ENCODE data around the gene ANKS4B. TPM values are rescaled to one million over a fixed set of nuclear protein-coding genes. Genes with fewer than 3 reads are reported as not detected.

Gene ANKS4B
- total and polyA plus RNA-seq, 2 experiments from 2014 or later: 0.07 TPM; not detected in 1

GRCh38 chr16:21192991-21193390 lies 40.5 kb upstream of the ANKS4B start:
- TF ChIP-seq EZH2phosphoT487 (IDR thresholded peaks at IDR 0.05; ENCODE audit: unreplicated experiment) (no peak), ZNF462 (CRISPR knock-in tag; IDR thresholded peaks at IDR 0.05) (no peak), JUNB (IDR thresholded peaks at IDR 0.05; ENCODE audit: unreplicated experiment) (no peak), NANOG (IDR thresholded peaks at IDR 0.05; ENCODE audit: borderline replicate concordance) (no peak), ZNF114 (CRISPR knock-in tag; IDR thresholded peaks at IDR 0.05) (no peak), ETS1 (IDR thresholded peaks at IDR 0.05) (no peak), CREB1 (CRISPR knock-in tag; IDR thresholded peaks at IDR 0.05; ENCODE audit: low read depth) (no peak), POLR2AphosphoS5 (IDR thresholded peaks at IDR 0.05; ENCODE audit: low read depth) (no peak), STAT1 (IDR thresholded peaks at IDR 0.05; ENCODE audit: unreplicated experiment) (no peak), CTCF (conservative IDR thresholded peaks at IDR 0.05; ENCODE audit: low read depth in 2 of 2) (no peak), ZNF331 (CRISPR knock-in tag; IDR thresholded peaks at IDR 0.05; ENCODE audit: low read depth) (no peak), REST (IDR thresholded peaks at IDR 0.05; ENCODE audit: unreplicated experiment) (no peak), EZH2 (IDR thresholded peaks at IDR 0.05; ENCODE audit: low read depth, unreplicated experiment) (no peak)
- no peaks in the 10 kb centered on the region for H3K9me3 Mint-ChIP-seq
- no peaks in the 10 kb centered on the region for H3K36me3 Mint-ChIP-seq (ENCODE audit: low read depth)
- H3K79me2 ChIP-seq (replicated peaks; ENCODE audit: insufficient read depth): no peaks in the 10 kb centered on the region
- no peaks in the 10 kb centered on the region for H3K27me3 ChIP-seq (ENCODE audit: insufficient read depth)
- H3K27me3 Mint-ChIP-seq (ENCODE audit: insufficient read depth, low read depth, poor library complexity): peaks cover 2% of the 10 kb centered on the region
- DNase-seq (ENCODE audit: low spot score): no peak
- no peak overlapping the region for H3K4me2 ChIP-seq
- H2AFZ ChIP-seq: no peak overlapping the region
- no peaks in the 10 kb centered on the region for H3K4me1 Mint-ChIP-seq
- H3K27ac ChIP-seq (ENCODE audit: low read depth): no peak overlapping the region
- no peaks in the 10 kb centered on the region for H4K20me1 ChIP-seq (replicated peaks; ENCODE audit: insufficient read depth)
- ATAC-seq: no peak
- no peak overlapping the region for H3K27ac Mint-ChIP-seq
- no peaks in the 10 kb centered on the region for H3K36me3 ChIP-seq (ENCODE audit: insufficient read depth)
- no peak overlapping the region for H3K4me3 Mint-ChIP-seq
- no peaks in the 10 kb centered on the region for H3F3A ChIP-seq (replicated peaks; ENCODE audit: low read depth)
- no peak overlapping the region for H3K4me3 ChIP-seq
- no peaks in the 10 kb centered on the region for H3K9me2 ChIP-seq (ENCODE audit: insufficient read depth)
- H3K4me1 ChIP-seq (ENCODE audit: insufficient read depth): no peaks in the 10 kb centered on the region

Measured in GM23338 (cell line).